H9 (cell line): ENCODE results near the gene C14orf132. TPM values are rescaled to one million over a fixed set of nuclear protein-coding genes. Genes with fewer than 3 reads are reported as not detected.

Experiments used
- DNase-seq: peaks from one replicate; pipeline ENCODE4 v3.0.0-alpha.2; 2017
- H2AFZ ChIP-seq: one replicate; pipeline ENCODE4 v1.6.1; 2013; ENCODE audit warnings: mild to moderate bottlenecking, low read length, control low read depth, moderate library complexity
- H2AK5ac ChIP-seq: 2 replicates; pipeline ENCODE4 v1.6.1; 2013; ENCODE audit warnings: low read length, control low read depth, mixed read lengths; ENCODE audit not compliant: insufficient read length
- H2BK120ac ChIP-seq: one replicate; pipeline ENCODE4 v1.6.1; 2013; ENCODE audit warnings: low read depth, mild to moderate bottlenecking, low read length, control low read depth, inconsistent platforms; ENCODE audit not compliant: poor library complexity, severe bottlenecking
- H2BK12ac ChIP-seq: 2 replicates; pipeline ENCODE4 v1.6.1; 2013; ENCODE audit warnings: low read length, control low read depth, mixed read lengths, low read depth; ENCODE audit not compliant: insufficient read length
- H2BK15ac ChIP-seq: 2 replicates; pipeline ENCODE4 v1.6.1; 2013; ENCODE audit warnings: low read depth, low read length, control low read depth
- H2BK20ac ChIP-seq: one replicate; pipeline ENCODE4 v1.6.1; 2013; ENCODE audit warnings: low read depth, mild to moderate bottlenecking, low read length, control low read depth, inconsistent platforms; ENCODE audit not compliant: poor library complexity, severe bottlenecking
- H2BK5ac ChIP-seq: 2 replicates; pipeline ENCODE4 v1.6.1; 2013; ENCODE audit warnings: low read length, control low read depth, mixed read lengths; ENCODE audit not compliant: insufficient read length
- H3K14ac ChIP-seq: 2 replicates; pipeline ENCODE4 v1.6.1; 2013; ENCODE audit warnings: low read length, control low read depth; ENCODE audit not compliant: insufficient read depth
- H3K18ac ChIP-seq: 2 replicates; pipeline ENCODE4 v1.6.1; 2013; ENCODE audit warnings: low read depth, mild to moderate bottlenecking, mixed read lengths, low read length, control low read depth; ENCODE audit not compliant: insufficient read length
- H3K23ac ChIP-seq: 2 replicates; pipeline ENCODE4 v1.6.1; 2013; ENCODE audit warnings: low read length, control low read depth, mixed read lengths, low read depth; ENCODE audit not compliant: insufficient read length
- H3K23me2 ChIP-seq: 2 replicates; pipeline ENCODE4 v1.6.1; 2013; ENCODE audit warnings: low read depth, mild to moderate bottlenecking, mixed read lengths, low read length, control low read depth; ENCODE audit not compliant: insufficient read length, poor library complexity, severe bottlenecking
- H3K27ac ChIP-seq: 2 replicates; pipeline ENCODE4 v1.5.1; 2013; ENCODE audit warnings: low read length, control low read depth, mixed read lengths, low read depth; ENCODE audit not compliant: insufficient read length
- H3K27me3 ChIP-seq: 2 replicates; pipeline ENCODE4 v1.6.1; 2013; ENCODE audit warnings: low read length, control low read depth, inconsistent platforms; ENCODE audit not compliant: insufficient read depth
- H3K4ac ChIP-seq: 2 replicates; pipeline ENCODE4 v1.6.1; 2013; ENCODE audit warnings: low read depth, mild to moderate bottlenecking, control low read depth, inconsistent platforms, low read length, moderate library complexity
- H3K4me1 ChIP-seq: 2 replicates; pipeline ENCODE4 v1.6.1; 2013; ENCODE audit warnings: low read length, control low read depth, inconsistent platforms; ENCODE audit not compliant: insufficient read depth
- H3K4me2 ChIP-seq: 2 replicates; pipeline ENCODE4 v1.6.1; 2013; ENCODE audit warnings: low read length, control low read depth, mixed read lengths; ENCODE audit not compliant: insufficient read length, insufficient read depth
- H3K56ac ChIP-seq: 2 replicates; pipeline ENCODE4 v1.6.1; 2013; ENCODE audit warnings: low read depth, mild to moderate bottlenecking, mixed read lengths, low read length, control low read depth; ENCODE audit not compliant: insufficient read length
- H3K79me1 ChIP-seq: 2 replicates; pipeline ENCODE4 v1.6.1; 2013; ENCODE audit warnings: low read depth, mild to moderate bottlenecking, moderate library complexity, low read length, control low read depth, inconsistent platforms; ENCODE audit not compliant: insufficient read depth, poor library complexity, severe bottlenecking
- H3K79me2 ChIP-seq: 2 replicates; pipeline ENCODE4 v1.6.1; 2013; ENCODE audit warnings: low read length, control low read depth, inconsistent platforms; ENCODE audit not compliant: insufficient read depth
- H3K9ac ChIP-seq: 2 replicates; pipeline ENCODE4 v1.6.1; 2013; ENCODE audit warnings: low read length, control low read depth, mixed read lengths; ENCODE audit not compliant: insufficient read length; ENCODE audit errors: extremely low read depth
- H3K9me3 ChIP-seq: one replicate; pipeline ENCODE4 v1.6.1; 2013; ENCODE audit warnings: low read depth, low read length, inconsistent platforms; ENCODE audit not compliant: control insufficient read depth
- H3T11ph ChIP-seq: one replicate; pipeline ENCODE4 v1.6.1; 2013; ENCODE audit warnings: mild to moderate bottlenecking, low read length, control low read depth, inconsistent platforms
- H4K20me1 ChIP-seq: one replicate; pipeline ENCODE4 v1.6.1; 2013; ENCODE audit not compliant: control insufficient read depth, insufficient read length, insufficient read depth
- H4K5ac ChIP-seq: 2 replicates; pipeline ENCODE4 v1.6.1; 2013; ENCODE audit warnings: low read depth, mild to moderate bottlenecking, mixed read lengths, low read length, control low read depth; ENCODE audit not compliant: insufficient read length
- H4K8ac ChIP-seq: replicated peaks from 2 replicates; pipeline ENCODE4 v1.6.1; 2013; ENCODE audit warnings: low read length, control low read depth, mixed read lengths, low read depth; ENCODE audit not compliant: insufficient read length
- H4K91ac ChIP-seq: 2 replicates; pipeline ENCODE4 v1.6.1; 2013; ENCODE audit warnings: low read depth, mild to moderate bottlenecking, moderate library complexity, mixed read lengths, low read length, control low read depth; ENCODE audit not compliant: insufficient read length
- H3K27ac Mint-ChIP-seq, 3 experiments: 2 replicates in 2 of 3; 3 replicates in 1 of 3; pipeline ENCODE4 v1.8.0; 2020 to 2021; ENCODE audit warnings: mixed read lengths in 3 of 3, mild to moderate bottlenecking in 1 of 3, moderate library complexity in 1 of 3
- H3K27me3 Mint-ChIP-seq: 2 replicates; pipeline ENCODE4 v1.8.0; 2021; ENCODE audit warnings: low read depth, mild to moderate bottlenecking, moderate library complexity, mixed read lengths
- H3K36me3 Mint-ChIP-seq, 3 experiments: 2 replicates in 2 of 3; 3 replicates in 1 of 3; pipeline ENCODE4 v1.8.0; 2020 to 2021; ENCODE audit warnings: low read depth in 3 of 3, mixed read lengths in 3 of 3; ENCODE audit not compliant: insufficient read depth in 1 of 3
- H3K4me1 Mint-ChIP-seq, 2 experiments: 2 replicates each; pipeline ENCODE4 v1.8.0; 2020; ENCODE audit warnings: mixed read lengths in 2 of 2
- H3K4me3 Mint-ChIP-seq, 2 experiments: 2 replicates in 1 of 2; 3 replicates in 1 of 2; pipeline ENCODE4 v1.8.0; 2020 to 2021; ENCODE audit warnings: mild to moderate bottlenecking in 2 of 2, mixed read lengths in 2 of 2, moderate library complexity in 1 of 2
- H3K9me3 Mint-ChIP-seq, 2 experiments: 2 replicates in 1 of 2; 3 replicates in 1 of 2; pipeline ENCODE4 v1.8.0; 2020; ENCODE audit warnings: mild to moderate bottlenecking in 2 of 2, mixed read lengths in 2 of 2, moderate library complexity in 1 of 2
- CTCF ChIP-seq: fragments of 200-600 bp; sonication (generic); conservative IDR thresholded peaks from 3 replicates; pipeline ENCODE4 v1.8.0; 2021; ENCODE audit warnings: antibody characterized with exemption, mild to moderate bottlenecking
- WGBS: extraction: QIAGEN DNeasy Blood & Tissue Kit; methylation state at CpG from one replicate; pipeline ENCODE4 v1.1.7; 2013; ENCODE audit warnings: missing lambda C conversion rate, low lambda C conversion rate, mixed read lengths; ENCODE audit not compliant: insufficient read length; ENCODE audit errors: extremely low coverage; 5-methylcytosine and 5-hydroxymethylcytosine counted together
- total RNA-seq: library from RNA; stranded (reverse); gene quantifications from 2 replicates; pipeline ENCODE4 v1.2.1, GENCODE V29; 2021

The C14orf132 gene
- total RNA-seq, 1 experiment from 2014 or later: 5.7 TPM

- H3K27ac Mint-ChIP-seq: no peak overlapping the region
- Histone ChIP-seq H3K14ac (no peak overlapping the region), H2BK5ac (no peak overlapping the region), H3K27me3 (no peaks in the 10 kb centered on the region), H3K4me2 (no peak overlapping the region), H2BK120ac (no peak overlapping the region), H3K4ac (no peak overlapping the region), H3T11ph (no peak overlapping the region), H2AFZ (no peak overlapping the region), H4K91ac (no peak overlapping the region), H3K18ac (no peak overlapping the region), H3K27ac (no peak overlapping the region), H3K23ac (no peak overlapping the region), H2AK5ac (no peak overlapping the region), H3K9me3 (no peaks in the 10 kb centered on the region), H2BK20ac (no peak overlapping the region), H2BK15ac (no peak overlapping the region), H4K5ac (no peak overlapping the region), H4K20me1 (no peaks in the 10 kb centered on the region), H3K23me2 (no peaks in the 10 kb centered on the region), H2BK12ac (no peak overlapping the region), H3K4me1 (no peaks in the 10 kb centered on the region), H3K9ac (no peak overlapping the region), H3K79me2 (no peaks in the 10 kb centered on the region), H3K79me1 (no peaks in the 10 kb centered on the region), H3K56ac (no peak overlapping the region), H4K8ac (no peak overlapping the region)
- DNase-seq: no peak
- no peaks in the 10 kb centered on the region; a peak in 1 of 4 replicates for H3K4me1 Mint-ChIP-seq
- WGBS: no CpG with 5 or more reads among the region's 4 CpGs
- H3K27me3 Mint-ChIP-seq: peaks cover 29% of the 10 kb centered on the region
- H3K36me3 Mint-ChIP-seq: peaks cover 0 to 4% (median 0%) of the 10 kb centered on the region in 3 experiments; a peak in 1 of 7 replicates
- no peak for TF ChIP-seq CTCF
- peaks cover 5 to 7% of the 10 kb centered on the region in 2 experiments for H3K9me3 Mint-ChIP-seq
- H3K4me3 Mint-ChIP-seq: no peak overlapping the region
Observed at GRCh38 chr14:96121660-96122395, 82.7 kb downstream of the C14orf132 start.
